ENCODE results near the gene BBS12. TPM values are rescaled to one million over a fixed set of nuclear protein-coding genes. Genes with fewer than 3 reads are reported as not detected.
A peak's percentile ranks its signal among the peaks of the same experiment; 100 is the strongest.

The BBS12 gene
- total and polyA plus RNA-seq, 2 experiments from 2014 or later, result 3.0 to 4.7 TPM

DNA sequence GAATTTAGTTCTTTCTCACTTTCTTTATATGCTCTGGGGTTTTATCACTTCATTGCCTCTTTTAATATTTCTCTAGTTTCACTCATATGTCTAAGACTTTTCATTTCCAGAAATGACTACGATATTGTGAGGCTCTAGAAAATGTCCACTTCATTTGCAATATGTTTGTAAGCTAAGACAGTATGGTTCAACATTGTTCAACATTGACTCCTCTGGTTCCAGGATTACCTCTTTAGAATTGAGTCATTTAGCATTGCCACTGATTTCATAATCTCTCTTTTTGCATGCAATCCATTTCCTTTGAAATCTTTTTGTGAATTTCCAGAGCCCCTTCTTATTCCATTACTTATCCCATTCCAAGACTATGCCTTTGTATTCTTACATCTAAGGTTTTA is 32.3 kb downstream of the BBS12 start:
- Histone ChIP-seq H3K36me3 (replicated peaks; ENCODE audit: insufficient read depth, low read depth) (no peaks in the 10 kb centered on the region), H3K4me1 (ENCODE audit: insufficient read depth) (peaks cover 7% of the 10 kb centered on the region), H3K79me2 (no peaks in the 10 kb centered on the region), H2AFZ (no peak overlapping the region), H3K27me3 (no peaks in the 10 kb centered on the region), H3K9me2 (replicated peaks; ENCODE audit: insufficient read depth) (no peaks in the 10 kb centered on the region), H4K20me1 (ENCODE audit: insufficient read depth, poor library complexity, severe bottlenecking) (no peaks in the 10 kb centered on the region), H3K4me2 (no peak overlapping the region), H3K9me3 (ENCODE audit: low read depth) (no peaks in the 10 kb centered on the region), H3K27ac (peak overlapping the region; percentile 57), H3K4me3 (no peak overlapping the region)
- TF ChIP-seq EZH2 (IDR thresholded peaks at IDR 0.05; ENCODE audit: borderline replicate concordance) (no peak), EZH2phosphoT487 (IDR thresholded peaks at IDR 0.05; ENCODE audit: low read depth, severe bottlenecking, unreplicated experiment) (no peak)
- TF ChIP-seq, protein P1, sequence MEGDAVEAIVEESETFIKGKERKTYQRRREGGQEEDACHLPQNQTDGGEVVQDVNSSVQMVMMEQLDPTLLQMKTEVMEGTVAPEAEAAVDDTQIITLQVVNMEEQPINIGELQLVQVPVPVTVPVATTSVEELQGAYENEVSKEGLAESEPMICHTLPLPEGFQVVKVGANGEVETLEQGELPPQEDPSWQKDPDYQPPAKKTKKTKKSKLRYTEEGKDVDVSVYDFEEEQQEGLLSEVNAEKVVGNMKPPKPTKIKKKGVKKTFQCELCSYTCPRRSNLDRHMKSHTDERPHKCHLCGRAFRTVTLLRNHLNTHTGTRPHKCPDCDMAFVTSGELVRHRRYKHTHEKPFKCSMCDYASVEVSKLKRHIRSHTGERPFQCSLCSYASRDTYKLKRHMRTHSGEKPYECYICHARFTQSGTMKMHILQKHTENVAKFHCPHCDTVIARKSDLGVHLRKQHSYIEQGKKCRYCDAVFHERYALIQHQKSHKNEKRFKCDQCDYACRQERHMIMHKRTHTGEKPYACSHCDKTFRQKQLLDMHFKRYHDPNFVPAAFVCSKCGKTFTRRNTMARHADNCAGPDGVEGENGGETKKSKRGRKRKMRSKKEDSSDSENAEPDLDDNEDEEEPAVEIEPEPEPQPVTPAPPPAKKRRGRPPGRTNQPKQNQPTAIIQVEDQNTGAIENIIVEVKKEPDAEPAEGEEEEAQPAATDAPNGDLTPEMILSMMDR (IDR thresholded peaks at IDR 0.05; ENCODE audit: poor library complexity), result no peak
- no peak for DNase-seq (ENCODE audit: low spot score)
- WGBS (ENCODE audit: low lambda C conversion rate, missing lambda C conversion rate), result 81% methylated on average over 1 of the region's 1 CpG

DNA sequence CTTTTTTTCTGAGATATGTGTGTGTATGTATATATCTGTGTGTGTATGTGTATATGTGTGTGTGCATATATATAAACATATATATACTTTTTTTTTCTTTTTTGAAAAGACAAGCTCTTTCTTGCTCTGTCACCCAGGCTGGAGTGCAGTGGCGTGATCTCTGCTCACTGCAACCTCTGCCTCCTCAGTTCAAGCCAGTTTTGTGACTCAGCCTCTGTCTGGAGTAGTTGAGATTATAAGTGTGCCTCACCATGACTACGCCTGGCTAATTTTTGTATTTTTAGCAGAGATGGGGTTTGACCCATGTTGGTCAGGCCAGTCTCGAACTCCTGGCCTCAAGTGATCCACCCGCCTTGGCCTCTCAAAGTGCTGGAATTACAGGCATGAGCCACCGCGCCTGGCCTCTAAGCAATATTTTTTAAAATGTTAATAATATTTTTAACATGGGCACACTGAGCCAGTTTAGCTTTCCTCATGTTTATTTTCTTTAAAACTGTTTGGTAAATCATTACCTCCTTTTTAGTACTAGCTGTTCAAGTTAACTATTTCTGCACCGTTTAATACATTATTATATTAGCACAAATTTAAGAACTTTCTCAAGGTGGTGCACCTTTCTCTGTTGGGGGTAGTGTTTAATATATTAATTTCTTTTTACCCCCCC is 33.3 kb downstream of the BBS12 start:
- peak overlapping the region; percentile 56 for H3K27ac ChIP-seq
- TF ChIP-seq, protein P1 (IDR thresholded peaks at IDR 0.05; ENCODE audit: poor library complexity), result no peak
- TF ChIP-seq EZH2phosphoT487 (IDR thresholded peaks at IDR 0.05; ENCODE audit: low read depth, severe bottlenecking, unreplicated experiment), result no peak
- no peak for TF ChIP-seq EZH2 (IDR thresholded peaks at IDR 0.05; ENCODE audit: borderline replicate concordance)
- no peaks in the 10 kb centered on the region for H3K79me2 ChIP-seq
- no peaks in the 10 kb centered on the region for H4K20me1 ChIP-seq (ENCODE audit: insufficient read depth, poor library complexity, severe bottlenecking)
- H3K9me2 ChIP-seq (replicated peaks; ENCODE audit: insufficient read depth), result no peaks in the 10 kb centered on the region
- no peak overlapping the region for H3K4me2 ChIP-seq
- H3K4me3 ChIP-seq, result no peak overlapping the region
- H3K9me3 ChIP-seq (ENCODE audit: low read depth), result no peaks in the 10 kb centered on the region
- peaks cover 7% of the 10 kb centered on the region for H3K4me1 ChIP-seq (ENCODE audit: insufficient read depth)
- 72% methylated on average over 7 of the region's 7 CpGs for WGBS (ENCODE audit: low lambda C conversion rate, missing lambda C conversion rate)
- no peaks in the 10 kb centered on the region for H3K36me3 ChIP-seq (replicated peaks; ENCODE audit: insufficient read depth, low read depth)
- peak; percentile 26 for DNase-seq (ENCODE audit: low spot score)
- no peak overlapping the region for H2AFZ ChIP-seq
- H3K27me3 ChIP-seq, result no peaks in the 10 kb centered on the region

DNA sequence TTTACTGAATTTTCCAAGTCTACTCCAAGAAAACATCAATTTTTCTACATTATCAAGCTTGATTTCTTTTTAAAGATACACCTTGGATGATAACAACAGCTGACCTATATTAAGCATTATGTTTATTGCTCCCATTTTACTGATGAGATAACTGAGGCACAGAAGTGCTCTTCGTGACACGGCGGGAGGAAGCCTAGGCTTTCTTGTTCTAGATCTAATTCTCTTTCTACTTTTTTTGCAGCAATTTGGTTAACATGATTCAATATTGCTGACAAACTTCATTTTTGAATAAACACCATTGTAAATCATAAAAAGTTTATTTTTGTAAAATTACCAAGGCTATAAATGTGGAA is 33.8 kb downstream of the BBS12 start:
- H3K4me2 ChIP-seq, result no peak overlapping the region
- peak overlapping the region; percentile 56 for H3K27ac ChIP-seq
- H3K4me3 ChIP-seq, result no peak overlapping the region

More for the DNA sequence above, 33.8 kb downstream of the BBS12 start:
- H3K9me3 ChIP-seq (ENCODE audit: low read depth), result no peaks in the 10 kb centered on the region
- TF ChIP-seq, protein P1 (IDR thresholded peaks at IDR 0.05; ENCODE audit: poor library complexity), result no peak
- TF ChIP-seq EZH2 (IDR thresholded peaks at IDR 0.05; ENCODE audit: borderline replicate concordance), result no peak
- TF ChIP-seq EZH2phosphoT487 (IDR thresholded peaks at IDR 0.05; ENCODE audit: low read depth, severe bottlenecking, unreplicated experiment), result no peak
- no peaks in the 10 kb centered on the region for H3K36me3 ChIP-seq (replicated peaks; ENCODE audit: insufficient read depth, low read depth)
- H3K9me2 ChIP-seq (replicated peaks; ENCODE audit: insufficient read depth), result no peaks in the 10 kb centered on the region
- no peaks in the 10 kb centered on the region for H3K79me2 ChIP-seq
- H3K4me1 ChIP-seq (ENCODE audit: insufficient read depth), result peaks cover 7% of the 10 kb centered on the region
- DNase-seq (ENCODE audit: low spot score), result no peak
- 93% methylated on average over 3 of the region's 3 CpGs for WGBS (ENCODE audit: low lambda C conversion rate, missing lambda C conversion rate)
- no peaks in the 10 kb centered on the region for H4K20me1 ChIP-seq (ENCODE audit: insufficient read depth, poor library complexity, severe bottlenecking)
- no peaks in the 10 kb centered on the region for H3K27me3 ChIP-seq
- H2AFZ ChIP-seq, result no peak overlapping the region
